SU-DHL-6 (cell line): Measurements from ENCODE around the gene LRRC25.

Experiments
- H2AFZ ChIP-seq: fragments of 200-600 bp; sonication (generic); 2 replicates; pipeline ENCODE4 v1.6.1; 2014; ENCODE audit warnings: low read depth, mild to moderate bottlenecking, moderate library complexity, mixed read lengths, antibody characterized with exemption, low read length; ENCODE audit not compliant: severe bottlenecking
- H3F3A ChIP-seq: fragments of 200-600 bp; shearing (Covaris generic); 2 replicates; pipeline ENCODE4 v1.6.0; 2016; ENCODE audit warnings: antibody characterized with exemption, mild to moderate bottlenecking; ENCODE audit not compliant: insufficient read depth
- H3K27ac ChIP-seq: fragments of 200-600 bp; sonication (generic); 2 replicates; pipeline ENCODE4 v1.5.1; 2016; ENCODE audit warnings: low read depth, mild to moderate bottlenecking, low read length, moderate library complexity, mixed read lengths
- H3K27me3 ChIP-seq: fragments of 200-600 bp; sonication (generic), shearing (Covaris generic); 2 replicates; pipeline ENCODE4 v1.6.0; 2014; ENCODE audit warnings: mild to moderate bottlenecking, low read length
- H3K36me3 ChIP-seq: fragments of 200-600 bp; sonication (generic); 2 replicates; pipeline ENCODE4 v1.6.1; 2014; ENCODE audit warnings: mild to moderate bottlenecking, low read length, mixed read lengths
- H3K4me2 ChIP-seq: fragments of 300-600, 200-600 bp; shearing (Covaris generic), sonication (generic); 2 replicates; pipeline ENCODE4 v1.6.0; 2014; ENCODE audit warnings: low read length, low read depth, mild to moderate bottlenecking; ENCODE audit not compliant: poor library complexity, severe bottlenecking
- H3K4me3 ChIP-seq: fragments of 200-600 bp; sonication (generic); 2 replicates; pipeline ENCODE4 v1.5.1; 2014; ENCODE audit warnings: antibody characterized with exemption, low read length, mild to moderate bottlenecking, mixed read lengths; ENCODE audit not compliant: insufficient read depth, poor library complexity, severe bottlenecking
- H3K79me2 ChIP-seq: fragments of 200-600 bp; sonication (generic); 2 replicates; pipeline ENCODE4 v1.6.1; 2014; ENCODE audit warnings: mild to moderate bottlenecking, low read length, moderate library complexity; ENCODE audit not compliant: insufficient read depth
- H3K9ac ChIP-seq: fragments of 200-600 bp; sonication (generic); 2 replicates; pipeline ENCODE4 v1.7.0; 2014; ENCODE audit warnings: mild to moderate bottlenecking, low read length
- H3K9me2 ChIP-seq: fragments of 200-600 bp; sonication (generic); replicated peaks from 2 replicates; pipeline ENCODE4 v1.6.1; 2014; ENCODE audit warnings: low read length; ENCODE audit not compliant: insufficient read depth
- H3K9me3 ChIP-seq: fragments of 200-600 bp; sonication (generic); 2 replicates; pipeline ENCODE4 v1.6.1; 2014; ENCODE audit warnings: low read length, mixed read lengths; ENCODE audit not compliant: insufficient read depth
- H4K20me1 ChIP-seq: fragments of 200-600 bp; sonication (generic); 2 replicates; pipeline ENCODE4 v1.6.1; 2014; ENCODE audit warnings: low read depth, mild to moderate bottlenecking, antibody characterized with exemption, low read length, moderate library complexity, mixed read lengths
- CTCF ChIP-seq: fragments of 200-600 bp; sonication (generic); IDR thresholded peaks from one replicate; pipeline ENCODE4 v1.5.1; 2017; ENCODE audit warnings: antibody characterized with exemption, mild to moderate bottlenecking, low read length, moderate library complexity; ENCODE audit not compliant: insufficient read depth, poor library complexity, severe bottlenecking
- EZH2phosphoT487 ChIP-seq: fragments of 200-600 bp; sonication (generic), shearing (Covaris generic); conservative IDR thresholded peaks from 2 replicates; pipeline ENCODE4 v1.6.1; 2018; ENCODE audit warnings: mild to moderate bottlenecking, antibody characterized with exemption, low read length, moderate library complexity, mixed read lengths

LRRC25 gene

GRCh38 chr19:18432275-18433014 is 35.0 kb upstream of the LRRC25 start:
- Histone ChIP-seq H4K20me1 (no peaks in the 10 kb centered on the region), H3K9me3 (no peaks in the 10 kb centered on the region), H3K27ac (no peak overlapping the region), H3F3A (no peaks in the 10 kb centered on the region), H3K36me3 (no peaks in the 10 kb centered on the region), H3K9me2 (no peaks in the 10 kb centered on the region), H2AFZ (no peak overlapping the region), H3K27me3 (no peaks in the 10 kb centered on the region), H3K9ac (0 out of 2 replicates have a peak overlapping the region, but pooled peaks have one; percentile 27), H3K4me3 (no peak overlapping the region), H3K79me2 (no peaks in the 10 kb centered on the region), H3K4me2 (peak overlapping the region; percentile 38)
- TF ChIP-seq CTCF (no peak), EZH2phosphoT487 (no peak)

GRCh38 chr19:18431351-18432197 is 34.2 kb upstream of the LRRC25 start:
- Histone ChIP-seq H3K36me3 (no peaks in the 10 kb centered on the region), H3F3A (no peaks in the 10 kb centered on the region), H3K9me3 (no peaks in the 10 kb centered on the region), H3K9me2 (no peaks in the 10 kb centered on the region), H2AFZ (no peak overlapping the region), H3K27me3 (no peaks in the 10 kb centered on the region), H4K20me1 (no peaks in the 10 kb centered on the region), H3K9ac (no peak overlapping the region), H3K4me3 (no peak overlapping the region), H3K27ac (no peak overlapping the region), H3K4me2 (no peak overlapping the region), H3K79me2 (no peaks in the 10 kb centered on the region)
- TF ChIP-seq EZH2phosphoT487 (no peak), CTCF (no peak)

- Histone ChIP-seq H3K4me2 (no peak overlapping the region), H3K79me2 (no peaks in the 10 kb centered on the region), H3K4me3 (no peak overlapping the region), H3K9ac (no peak overlapping the region), H4K20me1 (no peaks in the 10 kb centered on the region), H3K9me2 (no peaks in the 10 kb centered on the region), H3K27ac (no peak overlapping the region), H3K27me3 (no peaks in the 10 kb centered on the region), H3F3A (no peaks in the 10 kb centered on the region), H2AFZ (no peak overlapping the region), H3K36me3 (no peaks in the 10 kb centered on the region), H3K9me3 (no peaks in the 10 kb centered on the region)
- TF ChIP-seq EZH2phosphoT487 (no peak), CTCF (no peak)
Observed at GRCh38 chr19:18430417-18431144, 33.2 kb upstream of the LRRC25 start.
